GM06990 (cell line): ENCODE data around the gene SUMO3.

Experiments used
- DNase-seq: peaks from one replicate; pipeline ENCODE4 v3.0.0-alpha.2; 2011; ENCODE audit not compliant: insufficient read length; ENCODE audit errors: extremely low read depth
- H3K27me3 ChIP-seq: replicated peaks from 2 replicates; pipeline ENCODE4 v1.6.0; 2011; ENCODE audit warnings: low read length; ENCODE audit not compliant: control insufficient read depth, insufficient read depth
- H3K36me3 ChIP-seq: 2 replicates; pipeline ENCODE4 v1.5.1; 2011; ENCODE audit warnings: low read length; ENCODE audit not compliant: control insufficient read depth, insufficient read depth
- H3K4me3 ChIP-seq: replicated peaks from 2 replicates; pipeline ENCODE4 v1.5.1; 2011; ENCODE audit warnings: low read depth, mild to moderate bottlenecking, control low read depth, low read length
- CTCF ChIP-seq: IDR thresholded peaks from 2 replicates; pipeline ENCODE4 v1.5.1; 2011; ENCODE audit warnings: low read length, control low read depth, mild to moderate bottlenecking, inconsistent platforms; ENCODE audit not compliant: insufficient read depth, poor library complexity, severe bottlenecking

The SUMO3 gene

GRCh38 chr21:44778094-44778493 lies 39.8 kb downstream of the SUMO3 start:
- no peaks in the 10 kb centered on the region for H3K27me3 ChIP-seq
- H3K36me3 ChIP-seq: peaks cover 23% of the 10 kb centered on the region
- no peak for DNase-seq
- TF ChIP-seq CTCF: no peak
- H3K4me3 ChIP-seq: no peak overlapping the region

DNA sequence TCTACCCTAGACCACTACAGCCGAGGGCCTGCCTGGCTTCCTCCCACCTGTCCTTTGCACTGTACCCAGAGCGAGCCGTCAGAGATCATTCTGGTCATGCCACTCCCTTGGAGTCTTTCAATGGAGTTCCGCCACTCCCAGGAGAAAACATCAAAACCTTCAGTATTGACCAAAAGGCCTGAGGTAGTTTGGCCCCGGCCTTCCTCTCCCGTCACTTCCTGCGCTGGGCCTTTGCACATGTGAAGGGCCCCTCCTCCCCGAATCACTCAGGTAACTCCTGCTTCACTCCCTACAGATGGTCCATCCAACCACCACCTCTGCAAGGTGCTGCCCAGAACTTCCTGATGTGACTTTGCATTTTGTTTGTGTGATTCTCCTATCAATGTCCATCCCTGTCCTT lies 42.9 kb downstream of the SUMO3 start:
- Histone ChIP-seq H3K4me3 (no peak overlapping the region), H3K27me3 (no peaks in the 10 kb centered on the region), H3K36me3 (peaks cover 36% of the 10 kb centered on the region)
- TF ChIP-seq CTCF: no peak
- DNase-seq: no peak

- no peak overlapping the region for H3K4me3 ChIP-seq
- peaks cover 40% of the 10 kb centered on the region for H3K36me3 ChIP-seq
- TF ChIP-seq CTCF: no peak
- no peak for DNase-seq
- H3K27me3 ChIP-seq: no peaks in the 10 kb centered on the region
Measured at GRCh38 chr21:44773291-44773932, 44.5 kb downstream of the SUMO3 start.

DNA sequence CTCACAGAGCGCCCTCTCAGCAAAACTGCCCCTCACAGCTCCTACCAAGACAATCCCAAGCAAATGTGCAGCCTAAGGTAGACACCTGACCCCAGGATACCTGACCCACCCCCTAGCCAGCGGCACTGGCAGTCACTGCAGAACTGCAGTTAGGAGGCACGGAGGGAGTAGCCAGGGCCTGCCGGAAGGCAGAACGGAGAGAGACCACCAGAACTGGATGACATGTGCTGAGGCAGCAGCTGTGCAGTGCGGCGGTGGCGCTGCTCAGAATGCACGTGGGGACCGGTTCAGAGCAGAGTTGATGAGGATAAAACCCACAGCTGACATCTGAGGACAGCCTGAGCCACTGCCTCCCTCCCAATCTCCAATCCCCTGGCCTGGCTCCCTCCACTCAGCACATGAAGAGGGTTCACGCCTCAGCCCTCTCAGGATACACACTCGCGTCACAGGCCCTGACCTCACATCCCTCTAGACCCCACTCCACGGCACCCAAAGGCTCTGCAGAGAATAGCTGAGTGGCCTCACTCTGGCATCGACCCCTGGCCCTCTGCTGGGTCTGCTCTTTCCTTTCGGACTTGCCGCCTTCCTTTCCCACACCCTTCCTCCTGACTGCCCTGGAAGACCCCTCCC lies 45.9 kb downstream of the SUMO3 start:
- Histone ChIP-seq H3K4me3 (no peak overlapping the region), H3K27me3 (no peaks in the 10 kb centered on the region), H3K36me3 (peaks cover 44% of the 10 kb centered on the region)
- no peak for TF ChIP-seq CTCF
- no peak for DNase-seq

DNA sequence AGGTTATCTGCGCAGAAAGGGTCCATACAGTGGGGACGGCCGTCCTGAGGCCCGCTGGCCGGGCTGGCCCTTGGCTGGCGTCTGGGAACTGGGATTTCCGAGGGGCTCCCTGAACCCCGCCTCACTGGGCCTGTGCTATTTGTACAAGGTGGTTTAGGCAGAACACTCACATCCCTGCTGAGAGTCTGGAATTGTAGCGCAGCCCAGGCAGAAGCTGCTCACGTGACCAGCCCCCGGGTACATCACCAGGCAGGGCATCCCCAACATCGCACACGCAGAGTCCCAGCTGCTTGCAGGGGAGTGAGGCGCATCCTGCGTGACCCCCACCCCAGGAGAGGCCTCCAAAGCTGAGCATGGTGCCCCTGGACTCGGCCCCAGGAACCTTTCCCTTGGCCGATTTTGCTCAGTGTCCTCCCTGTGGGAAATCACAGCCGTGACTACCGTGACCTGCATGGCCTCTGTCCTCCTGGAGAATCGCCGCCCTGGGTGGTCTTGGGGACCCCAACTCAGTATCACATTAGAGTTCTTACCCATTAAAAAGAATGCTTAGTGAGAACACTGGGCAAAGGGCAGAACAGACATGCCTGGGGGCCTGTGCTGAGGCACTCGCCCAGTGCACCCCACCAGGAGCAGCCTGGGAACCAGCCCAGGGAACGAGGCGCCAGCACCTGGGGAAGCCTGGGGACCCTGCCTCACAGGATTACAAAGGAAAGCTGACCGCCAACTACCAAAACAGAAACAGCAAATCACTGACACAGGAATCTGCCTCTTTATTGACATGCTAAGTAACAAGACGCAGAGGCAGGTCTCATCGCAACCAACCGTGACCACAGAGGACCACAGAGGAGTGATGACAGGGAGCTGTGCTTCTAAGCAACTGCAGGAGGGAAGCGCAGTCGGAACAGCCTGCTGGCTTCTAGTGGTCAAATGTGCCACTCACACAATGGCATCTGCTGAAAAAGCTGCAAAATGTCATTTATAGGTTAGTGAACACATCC lies 49.7 kb downstream of the SUMO3 start:
- Histone ChIP-seq H3K4me3 (no peak overlapping the region), H3K27me3 (no peaks in the 10 kb centered on the region), H3K36me3 (peaks cover 29% of the 10 kb centered on the region)
- no peak for TF ChIP-seq CTCF
- DNase-seq: no peak
